CD4-positive, alpha-beta T cell treated with Interferon gamma for 1 hour (primary cell): ENCODE data around the gene AQP1.

Experiments used
- DNase-seq: peaks from one replicate; pipeline ENCODE4 v3.0.0-alpha.2; 2020

AQP1 gene

GRCh38 chr7:30911561-30911969 lies at the start of gene AQP1:
Gene AQP1, plus strand, starts transcription at chr7:30911853. Its CDS starts 57 bp downstream, at chr7:30911910.
- no peak for DNase-seq

GRCh38 chr7:30862995-30863705 lies 48.5 kb upstream of the AQP1 start:
- no peak for DNase-seq

- DNase-seq: no peak
These were observed 48.0 kb upstream of the AQP1 start for GRCh38 chr7:30863706-30864035.

GRCh38 chr7:30864101-30864500 lies 47.6 kb upstream of the AQP1 start:
- DNase-seq: no peak

- no peak for DNase-seq
These were observed 46.6 kb upstream of the AQP1 start for GRCh38 chr7:30865076-30865475.

GRCh38 chr7:30865821-30866220 lies 45.8 kb upstream of the AQP1 start:
- no peak for DNase-seq

- no peak for DNase-seq
These were observed 44.7 kb upstream of the AQP1 start for GRCh38 chr7:30866939-30867338.

- no peak for DNase-seq
These were observed 44.2 kb upstream of the AQP1 start for GRCh38 chr7:30867483-30867882.

- no peak for DNase-seq
These were observed 41.6 kb upstream of the AQP1 start for GRCh38 chr7:30869794-30870611.

GRCh38 chr7:30870821-30871518 lies 40.7 kb upstream of the AQP1 start:
- no peak for DNase-seq

GRCh38 chr7:30871655-30872054 lies 40.0 kb upstream of the AQP1 start:
- no peak for DNase-seq

GRCh38 chr7:30873207-30873606 lies 38.4 kb upstream of the AQP1 start:
- DNase-seq: no peak

- no peak for DNase-seq
These were observed 38.0 kb upstream of the AQP1 start for GRCh38 chr7:30873656-30874055.

- no peak for DNase-seq
These were observed 36.9 kb upstream of the AQP1 start for GRCh38 chr7:30874656-30875302.

GRCh38 chr7:30877015-30877769 lies 34.5 kb upstream of the AQP1 start:
- DNase-seq: no peak

GRCh38 chr7:30877993-30878392 lies 33.7 kb upstream of the AQP1 start:
- no peak for DNase-seq

- DNase-seq: no peak
These were observed 32.2 kb upstream of the AQP1 start for GRCh38 chr7:30879139-30880124.

- no peak for DNase-seq
These were observed 31.4 kb upstream of the AQP1 start for GRCh38 chr7:30880125-30880720.

GRCh38 chr7:30880941-30881340 lies 30.7 kb upstream of the AQP1 start:
- DNase-seq: no peak

- DNase-seq: no peak
These were observed 30.2 kb upstream of the AQP1 start for GRCh38 chr7:30881448-30881847.

- no peak for DNase-seq
These were observed 26.8 kb upstream of the AQP1 start for GRCh38 chr7:30884881-30885280.
